NCI-H1436 (cell line): Measurements from ENCODE around the gene MRPL20.
A peak's percentile ranks its signal among the peaks of the same experiment; 100 is the strongest.
"Not testable (repeated sequence)": the region's sequence is repeated elsewhere in the genome, so short reads cannot be mapped to it uniquely, and the experiment has no call there.

Experiments used
- DNase-seq: peaks from one replicate; lab custom pipeline; 2025; lab: John Stamatoyannopoulos, UW

MRPL20 gene

GRCh38 chr1:1385931-1386330 is 21.2 kb downstream of the MRPL20 start:
- DNase-seq, result no peak

- not testable (repeated sequence) for DNase-seq
These were observed 21.8 kb downstream of the MRPL20 start for GRCh38 chr1:1385339-1385738.

- no peak for DNase-seq
These were observed 25.8 kb downstream of the MRPL20 start for GRCh38 chr1:1381294-1381693.

- no peak for DNase-seq
These were observed 26.2 kb downstream of the MRPL20 start for GRCh38 chr1:1380860-1381259.

GRCh38 chr1:1377540-1378205 is 29.4 kb downstream of the MRPL20 start:
- no peak for DNase-seq

GRCh38 chr1:1376551-1377226 is 30.4 kb downstream of the MRPL20 start:
- DNase-seq, result no peak

GRCh38 chr1:1374929-1375662 is 32.0 kb downstream of the MRPL20 start, which contains the start of gene AURKAIP1:
Gene AURKAIP1, minus strand, starts transcription at chr1:1375207. Its CDS starts 451 bp downstream, at chr1:1374756.
- peak; percentile 99 for DNase-seq

- peak; percentile 4 for DNase-seq
These were observed 32.5 kb downstream of the MRPL20 start for GRCh38 chr1:1374589-1374928.

- no peak for DNase-seq
These were observed 33.1 kb downstream of the MRPL20 start for GRCh38 chr1:1373815-1374588.

GRCh38 chr1:1373051-1373814 is 33.9 kb downstream of the MRPL20 start:
- DNase-seq, result no peak

- peak; percentile 16 for DNase-seq
These were observed 35.1 kb downstream of the MRPL20 start for GRCh38 chr1:1371746-1372711.

GRCh38 chr1:1371364-1371745 is 35.7 kb downstream of the MRPL20 start:
- no peak for DNase-seq

- DNase-seq, result no peak
These were observed 36.3 kb downstream of the MRPL20 start for GRCh38 chr1:1370771-1371300.

- DNase-seq, result not testable (repeated sequence)
These were observed 37.0 kb downstream of the MRPL20 start for GRCh38 chr1:1370094-1370493.

- DNase-seq, result no peak
These were observed 39.8 kb downstream of the MRPL20 start for GRCh38 chr1:1367315-1367714.

GRCh38 chr1:1366699-1367066 is 40.4 kb downstream of the MRPL20 start:
- DNase-seq, result no peak

- DNase-seq, result no peak
These were observed 41.0 kb downstream of the MRPL20 start for GRCh38 chr1:1365875-1366698.

GRCh38 chr1:1364266-1364665 is 42.8 kb downstream of the MRPL20 start:
- no peak for DNase-seq

GRCh38 chr1:1361982-1362423 is 45.1 kb downstream of the MRPL20 start:
- no peak for DNase-seq
